Keratinocyte (primary cell): ENCODE data around the gene LASP1NB.

Experiments used
- DNase-seq: peaks from one replicate; pipeline ENCODE4 v3.0.0-alpha.2; 2011; ENCODE audit warnings: low read depth, missing footprints, low spot score
- FAIRE-seq: peaks from 2 replicates; lab custom pipeline; 2011; peaks lifted over from hg19 to GRCh38; lab: Jason Lieb, UNC
- H2AFZ ChIP-seq: 2 replicates; pipeline ENCODE4 v1.6.0; 2012; ENCODE audit warnings: low read length, control low read depth, inconsistent platforms; ENCODE audit not compliant: control insufficient read depth
- H3K27ac ChIP-seq: 2 replicates; pipeline ENCODE4 v1.5.1; 2011; ENCODE audit warnings: low read length; ENCODE audit not compliant: control insufficient read depth, insufficient read depth
- H3K27me3 ChIP-seq: 3 replicates; pipeline ENCODE4 v1.6.0; 2011; ENCODE audit warnings: low read length; ENCODE audit not compliant: control insufficient read depth, insufficient read depth; ENCODE audit errors: extremely low read depth
- H3K36me3 ChIP-seq, 2 experiments: 2 replicates in 1 of 2; 3 replicates in 1 of 2; pipeline ENCODE4 v1.5.1; 2011; ENCODE audit warnings: low read length in 2 of 2, mild to moderate bottlenecking in 1 of 2; ENCODE audit not compliant: control insufficient read depth in 2 of 2, insufficient read depth in 2 of 2; ENCODE audit errors: extremely low read depth in 1 of 2
- H3K4me1 ChIP-seq: 3 replicates; pipeline ENCODE4 v1.5.1; 2011; ENCODE audit warnings: low read length; ENCODE audit not compliant: control insufficient read depth, insufficient read depth; ENCODE audit errors: extremely low read depth
- H3K4me2 ChIP-seq: 3 replicates; pipeline ENCODE4 v1.6.0; 2011; ENCODE audit warnings: low read depth, low read length; ENCODE audit not compliant: control insufficient read depth, insufficient read depth; ENCODE audit errors: extremely low read depth
- H3K4me3 ChIP-seq, 3 experiments: fragments of 200-600 bp in 1 of 3; sonication (generic) in 1 of 3; 2 replicates in 2 of 3; 3 replicates in 1 of 3; pipeline ENCODE4 v1.5.1; 2011 to 2016; ENCODE audit warnings: low read length in 3 of 3, mild to moderate bottlenecking in 3 of 3, control low read depth in 2 of 3, inconsistent platforms in 1 of 3, low read depth in 1 of 3, mixed read lengths in 1 of 3, mixed run types in 1 of 3, moderate library complexity in 1 of 3; ENCODE audit not compliant: control insufficient read depth in 2 of 3, insufficient read depth in 2 of 3; ENCODE audit errors: extremely low read depth in 1 of 3
- H3K79me2 ChIP-seq: 2 replicates; pipeline ENCODE4 v1.6.0; 2012; ENCODE audit warnings: low read length; ENCODE audit not compliant: control insufficient read depth, insufficient read depth
- H3K9ac ChIP-seq: 3 replicates; pipeline ENCODE4 v1.6.0; 2011; ENCODE audit warnings: low read length; ENCODE audit not compliant: control insufficient read depth, insufficient read depth; ENCODE audit errors: extremely low read depth
- H3K9me1 ChIP-seq: 3 replicates; pipeline ENCODE4 v1.6.0; 2011; ENCODE audit warnings: low read length; ENCODE audit not compliant: control insufficient read depth, insufficient read depth; ENCODE audit errors: extremely low read depth
- H3K9me3 ChIP-seq: 2 replicates; pipeline ENCODE4 v1.5.1; 2012; ENCODE audit warnings: low read depth, low read length; ENCODE audit not compliant: control insufficient read depth
- H4K20me1 ChIP-seq: 3 replicates; pipeline ENCODE4 v1.6.0; 2011; ENCODE audit warnings: low read length; ENCODE audit not compliant: control insufficient read depth, insufficient read depth; ENCODE audit errors: extremely low read depth
- EZH2 ChIP-seq: IDR thresholded peaks from one replicate; pipeline ENCODE4 v1.6.1; 2012; ENCODE audit warnings: inconsistent platforms, mild to moderate bottlenecking, low read length, moderate library complexity
- dilution Hi-C: fragments of 300-500 bp; cut with MboI; formaldehyde crosslinking; loops from one replicate; pipeline ENCODE4 v1.7.0; 2020; ENCODE audit warnings: low sequenced_read_pairs; ENCODE audit not compliant: extremely low pct_ligation_motif_present
- TF ChIP-seq, protein P1 (sequence below), 3 experiments: IDR thresholded peaks in 1 of 3; conservative IDR thresholded peaks in 1 of 3; optimal IDR thresholded peaks in 1 of 3; 2 replicates in 2 of 3; 3 replicates in 1 of 3; pipeline versions ENCODE3 to v1.5.1; 2011; ENCODE audit warnings: low read length in 3 of 3, mild to moderate bottlenecking in 3 of 3, moderate library complexity in 2 of 3, control low read depth in 1 of 3, inconsistent platforms in 1 of 3; ENCODE audit not compliant: insufficient read depth in 2 of 3; ENCODE audit errors: extremely low read depth in 1 of 3

The LASP1NB gene

GRCh38 chr17:38896346-38896954, 29.0 kb upstream of the LASP1NB start:
- dilution Hi-C loops, result no loop called here
- Histone ChIP-seq H3K79me2 (no peaks in the 10 kb centered on the region), H3K36me3 (peaks cover 51 to 54% of the 10 kb centered on the region in 2 experiments)

DNA sequence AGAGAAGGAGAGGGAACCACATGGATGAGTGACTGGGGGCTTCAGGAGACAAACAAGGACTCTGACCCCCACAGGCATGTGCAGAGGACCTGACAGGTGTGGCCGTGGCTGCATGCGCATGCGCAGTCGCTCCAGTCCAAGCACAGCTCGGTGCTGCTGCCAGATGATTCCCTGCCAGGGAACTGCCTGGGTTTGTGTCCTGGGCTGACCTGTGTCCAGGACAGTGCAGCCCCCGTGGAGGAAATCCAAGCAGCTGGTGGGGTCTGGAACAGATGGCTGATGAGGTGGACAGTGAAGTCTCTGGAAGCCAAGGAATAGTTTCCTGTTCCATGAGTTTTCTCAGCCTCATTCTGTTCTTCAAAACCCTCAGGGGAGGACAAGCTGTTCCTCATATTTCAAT, 28.2 kb upstream of the LASP1NB start:
- dilution Hi-C loops, result no loop called here
- H3K9me1 ChIP-seq, result no peaks in the 10 kb centered on the region
- peaks cover 3% of the 10 kb centered on the region for H3K79me2 ChIP-seq
- no peak overlapping the region for H3K4me3 ChIP-seq
- H3K4me1 ChIP-seq, result peaks cover 20% of the 10 kb centered on the region
- H3K27me3 ChIP-seq, result no peaks in the 10 kb centered on the region
- peaks cover 45 to 49% of the 10 kb centered on the region in 2 experiments for H3K36me3 ChIP-seq
- FAIRE-seq (no peak), DNase-seq (no peak)
- no peaks in the 10 kb centered on the region for H3K9me3 ChIP-seq
- H3K9ac ChIP-seq, result no peak overlapping the region
- no peak overlapping the region for H3K27ac ChIP-seq
- TF ChIP-seq, protein P1, sequence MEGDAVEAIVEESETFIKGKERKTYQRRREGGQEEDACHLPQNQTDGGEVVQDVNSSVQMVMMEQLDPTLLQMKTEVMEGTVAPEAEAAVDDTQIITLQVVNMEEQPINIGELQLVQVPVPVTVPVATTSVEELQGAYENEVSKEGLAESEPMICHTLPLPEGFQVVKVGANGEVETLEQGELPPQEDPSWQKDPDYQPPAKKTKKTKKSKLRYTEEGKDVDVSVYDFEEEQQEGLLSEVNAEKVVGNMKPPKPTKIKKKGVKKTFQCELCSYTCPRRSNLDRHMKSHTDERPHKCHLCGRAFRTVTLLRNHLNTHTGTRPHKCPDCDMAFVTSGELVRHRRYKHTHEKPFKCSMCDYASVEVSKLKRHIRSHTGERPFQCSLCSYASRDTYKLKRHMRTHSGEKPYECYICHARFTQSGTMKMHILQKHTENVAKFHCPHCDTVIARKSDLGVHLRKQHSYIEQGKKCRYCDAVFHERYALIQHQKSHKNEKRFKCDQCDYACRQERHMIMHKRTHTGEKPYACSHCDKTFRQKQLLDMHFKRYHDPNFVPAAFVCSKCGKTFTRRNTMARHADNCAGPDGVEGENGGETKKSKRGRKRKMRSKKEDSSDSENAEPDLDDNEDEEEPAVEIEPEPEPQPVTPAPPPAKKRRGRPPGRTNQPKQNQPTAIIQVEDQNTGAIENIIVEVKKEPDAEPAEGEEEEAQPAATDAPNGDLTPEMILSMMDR (optimal IDR thresholded peaks at IDR 0.05 in 1 of 3, IDR thresholded peaks at IDR 0.05 in 1 of 3, conservative IDR thresholded peaks at IDR 0.05 in 1 of 3; ENCODE audit: extremely low read depth in 1 of 3, insufficient read depth in 2 of 3, low read length in 3 of 3), result no peak
- no peak for TF ChIP-seq EZH2
- H2AFZ ChIP-seq, result no peak overlapping the region
- H3K4me2 ChIP-seq, result no peak overlapping the region
- H4K20me1 ChIP-seq, result no peaks in the 10 kb centered on the region

More at GRCh38 chr17:38896346-38896954, 29.0 kb upstream of the LASP1NB start:
- Histone ChIP-seq H3K9me1 (no peaks in the 10 kb centered on the region), H3K4me2 (no peak overlapping the region), H4K20me1 (no peaks in the 10 kb centered on the region), H3K4me1 (peaks cover 19% of the 10 kb centered on the region), H3K4me3 (no peak overlapping the region), H3K9ac (no peak overlapping the region), H3K9me3 (no peaks in the 10 kb centered on the region), H2AFZ (no peak overlapping the region), H3K27ac (no peak overlapping the region), H3K27me3 (no peaks in the 10 kb centered on the region)
- TF ChIP-seq, protein P1 (optimal IDR thresholded peaks at IDR 0.05 in 1 of 3, IDR thresholded peaks at IDR 0.05 in 1 of 3, conservative IDR thresholded peaks at IDR 0.05 in 1 of 3; ENCODE audit: extremely low read depth in 1 of 3, insufficient read depth in 2 of 3, low read length in 3 of 3), result no peak
- no peak for TF ChIP-seq EZH2
- DNase-seq, result no peak
- FAIRE-seq, result no peak
